ENCODE results near the gene ARHGAP31. TPM values are rescaled to one million over a fixed set of nuclear protein-coding genes. Genes with fewer than 3 reads are reported as not detected.

ARHGAP31 gene
- total RNA-seq, 4 donors from 2014 or later, result 40.5 to 46.5 (median 44.4) TPM

- Histone ChIP-seq H3K4me3 (no peak overlapping the region), H3K27me3 (no peaks in the 10 kb centered on the region), H3K4me1 (peaks cover 0 to 9% (median 0%) of the 10 kb centered on the region in 4 donors), H3K27ac (no peak overlapping the region), H3K9me3 (no peaks in the 10 kb centered on the region), H3K36me3 (peaks cover 0 to 33% (median 0%) of the 10 kb centered on the region in 3 donors)
- WGBS, 2 donors, result 91 to 93% methylated on average over 4 of the region's 4 CpGs
- no peak for DNase-seq (ENCODE audit: low spot score in 2 of 2)
- TF ChIP-seq EP300 (IDR thresholded peaks at IDR 0.05) (no peak), CTCF (IDR thresholded peaks at IDR 0.05) (no peak), POLR2A (IDR thresholded peaks at IDR 0.05) (no peak)
These were observed 81.3 kb downstream of the ARHGAP31 start for GRCh38 chr3:119375510-119375909.

- 85 to 100% methylated on average over 1 of the region's 1 CpG for WGBS, 2 donors
- Histone ChIP-seq H3K36me3 (peaks cover 0 to 37% (median 0%) of the 10 kb centered on the region in 3 donors), H3K27ac (no peak overlapping the region), H3K9me3 (no peaks in the 10 kb centered on the region), H3K27me3 (no peaks in the 10 kb centered on the region), H3K4me3 (no peak overlapping the region), H3K4me1 (peaks cover 0 to 9% (median 0%) of the 10 kb centered on the region in 4 donors)
- DNase-seq (ENCODE audit: low spot score in 2 of 2), result no peak
- TF ChIP-seq EP300 (IDR thresholded peaks at IDR 0.05), result no peak
- no peak for TF ChIP-seq CTCF (IDR thresholded peaks at IDR 0.05)
- TF ChIP-seq POLR2A (IDR thresholded peaks at IDR 0.05), result no peak
These were observed 82.6 kb downstream of the ARHGAP31 start for GRCh38 chr3:119376758-119377157.

GRCh38 chr3:119378259-119378803 is 84.1 kb downstream of the ARHGAP31 start:
- H3K9me3 ChIP-seq, result no peaks in the 10 kb centered on the region
- no peaks in the 10 kb centered on the region for H3K27me3 ChIP-seq
- no peak overlapping the region for H3K4me3 ChIP-seq
- WGBS, 2 donors, result 67 to 72% methylated on average over 8 of the region's 8 CpGs
- H3K27ac ChIP-seq, result peak overlapping the region in 2 of 4 donors; percentile 44 to 60
- peaks cover 0 to 9% (median 0%) of the 10 kb centered on the region in 4 donors for H3K4me1 ChIP-seq
- no peak for DNase-seq (ENCODE audit: low spot score in 2 of 2)
- H3K36me3 ChIP-seq, result peaks cover 0 to 48% (median 0%) of the 10 kb centered on the region in 3 donors
- TF ChIP-seq POLR2A (IDR thresholded peaks at IDR 0.05), result no peak
- TF ChIP-seq CTCF (IDR thresholded peaks at IDR 0.05), result no peak
- TF ChIP-seq EP300 (IDR thresholded peaks at IDR 0.05), result peak in 1 of 2 donors; percentile 37

- H3K4me1 ChIP-seq, result peaks cover 0 to 9% (median 0%) of the 10 kb centered on the region in 4 donors
- TF ChIP-seq EP300 (IDR thresholded peaks at IDR 0.05) (no peak), POLR2A (IDR thresholded peaks at IDR 0.05) (no peak), CTCF (IDR thresholded peaks at IDR 0.05) (no peak)
- H3K27ac ChIP-seq, result no peak overlapping the region
- WGBS, 2 donors, result 65 to 71% methylated on average over 3 of the region's 3 CpGs
- no peak overlapping the region for H3K4me3 ChIP-seq
- no peaks in the 10 kb centered on the region for H3K27me3 ChIP-seq
- H3K36me3 ChIP-seq, result peaks cover 0 to 69% (median 0%) of the 10 kb centered on the region in 3 donors
- H3K9me3 ChIP-seq, result no peaks in the 10 kb centered on the region
- DNase-seq (ENCODE audit: low spot score in 2 of 2), result no peak
These were observed 86.5 kb downstream of the ARHGAP31 start for GRCh38 chr3:119380697-119381096.

- TF ChIP-seq CTCF (IDR thresholded peaks at IDR 0.05) (no peak), POLR2A (IDR thresholded peaks at IDR 0.05) (no peak), EP300 (IDR thresholded peaks at IDR 0.05) (no peak)
- H3K9me3 ChIP-seq, result no peaks in the 10 kb centered on the region
- peaks cover 0 to 71% (median 0%) of the 10 kb centered on the region in 3 donors for H3K36me3 ChIP-seq
- no peaks in the 10 kb centered on the region for H3K27me3 ChIP-seq
- H3K27ac ChIP-seq, result no peak overlapping the region
- 83 to 90% methylated on average over 7 of the region's 7 CpGs for WGBS, 2 donors
- H3K4me1 ChIP-seq, result peaks cover 0 to 9% (median 0%) of the 10 kb centered on the region in 4 donors
- DNase-seq (ENCODE audit: low spot score in 2 of 2), result no peak
- no peak overlapping the region for H3K4me3 ChIP-seq
These were observed 88.0 kb downstream of the ARHGAP31 start for GRCh38 chr3:119382134-119382533.

Measured in tibial nerve (tissue), 4 donors.